Endothelial cell of umbilical vein (primary cell): ENCODE measurements around the gene UBE2B. TPM values are rescaled to one million over a fixed set of nuclear protein-coding genes. Genes with fewer than 3 reads are reported as not detected.

Experiments used
- BruUV-seq: library from RNA; stranded (reverse); fragments of 400-500 nt; replicated peaks from 2 replicates; lab custom pipeline; 2021; lab: Mats Ljungman, UMichigan
- CTCF ChIA-PET: fragments of 300-600, 350-600 bp; sonication (Branson Sonifier 250); formaldehyde crosslinking; loops from one replicate; lab custom pipeline; 2021; ENCODE audit warnings: antibody characterized with exemption, inconsistent platforms; lab: Charles Lee
- POLR2A ChIA-PET: fragments of 300-600, 350-600 bp; sonication (Branson Sonifier 250); formaldehyde crosslinking; loops from one replicate; lab custom pipeline; 2021; ENCODE audit warnings: antibody characterized with exemption, inconsistent platforms; lab: Charles Lee
- DNase-seq: peaks from one replicate; pipeline ENCODE4 v3.0.0-alpha.2; 2011; ENCODE audit warnings: low read depth, low spot score
- FAIRE-seq: peaks from 2 replicates; lab custom pipeline; 2011; peaks lifted over from hg19 to GRCh38; lab: Jason Lieb, UNC
- H2AFZ ChIP-seq: 2 replicates; pipeline ENCODE4 v1.6.0; 2012; ENCODE audit warnings: low read depth, low read length, control low read depth, inconsistent platforms
- H3K27ac ChIP-seq: 2 replicates; pipeline ENCODE4 v1.5.1; 2011; ENCODE audit warnings: low read depth, mild to moderate bottlenecking, control low read depth, low read length, moderate library complexity; ENCODE audit not compliant: insufficient read depth
- H3K27me3 ChIP-seq, 2 experiments: 2 replicates each; pipeline versions ENCODE4 v1.6.0 to v1.6.1; 2011; ENCODE audit warnings: low read length in 2 of 2, mixed read lengths in 1 of 2; ENCODE audit not compliant: control insufficient read depth in 2 of 2, insufficient read depth in 2 of 2
- H3K36me3 ChIP-seq, 2 experiments: 2 replicates in 1 of 2; 3 replicates in 1 of 2; pipeline ENCODE4 v1.5.1; 2011; ENCODE audit warnings: low read length in 2 of 2, mild to moderate bottlenecking in 1 of 2, moderate library complexity in 1 of 2; ENCODE audit not compliant: control insufficient read depth in 2 of 2, insufficient read depth in 2 of 2; ENCODE audit errors: extremely low read depth in 1 of 2
- H3K4me1 ChIP-seq: 3 replicates; pipeline ENCODE4 v1.5.1; 2011; ENCODE audit warnings: mild to moderate bottlenecking, low read length; ENCODE audit not compliant: control insufficient read depth, insufficient read depth; ENCODE audit errors: extremely low read depth
- H3K4me2 ChIP-seq: 2 replicates; pipeline ENCODE4 v1.6.1; 2011; ENCODE audit warnings: low read length, control low read depth, mixed read lengths; ENCODE audit not compliant: insufficient read depth
- H3K4me3 ChIP-seq, 3 experiments: fragments of 200-600 bp in 1 of 3; sonication (generic), shearing (Covaris generic) in 1 of 3; replicated peaks in 1 of 3; 2 replicates each; pipeline ENCODE4 v1.5.1; 2011 to 2016; ENCODE audit warnings: control low read depth in 3 of 3, low read length in 3 of 3, mild to moderate bottlenecking in 2 of 3, inconsistent platforms in 1 of 3, low read depth in 1 of 3, moderate library complexity in 1 of 3; ENCODE audit not compliant: insufficient read depth in 1 of 3
- H3K79me2 ChIP-seq: 2 replicates; pipeline ENCODE4 v1.6.0; 2012; ENCODE audit warnings: low read length, inconsistent platforms; ENCODE audit not compliant: control insufficient read depth, insufficient read depth
- H3K9ac ChIP-seq: replicated peaks from 2 replicates; pipeline ENCODE3; 2011; ENCODE audit warnings: low read length, control low read depth; ENCODE audit not compliant: insufficient read depth; ENCODE audit errors: extremely low read depth
- H3K9me1 ChIP-seq: replicated peaks from 3 replicates; pipeline ENCODE4 v1.6.0; 2011; ENCODE audit warnings: mild to moderate bottlenecking, low read length; ENCODE audit not compliant: control insufficient read depth, insufficient read depth; ENCODE audit errors: extremely low read depth
- H3K9me3 ChIP-seq: replicated peaks from 2 replicates; pipeline ENCODE4 v1.5.1; 2012; ENCODE audit warnings: low read length, inconsistent platforms; ENCODE audit not compliant: control insufficient read depth, insufficient read depth
- H4K20me1 ChIP-seq: replicated peaks from 2 replicates; pipeline ENCODE3; 2011; ENCODE audit warnings: mild to moderate bottlenecking, low read length; ENCODE audit not compliant: control insufficient read depth, insufficient read depth; ENCODE audit errors: extremely low read depth
- CTCF ChIP-seq, 2 donors: IDR thresholded peaks; 1 replicate in 1 of 2; 2 replicates in 1 of 2; pipeline ENCODE4 v1.5.1; 2011; ENCODE audit warnings: low read length in 2 of 2, mild to moderate bottlenecking in 2 of 2, moderate library complexity in 2 of 2, control low read depth in 1 of 2, inconsistent platforms in 1 of 2, low read depth in 1 of 2; ENCODE audit not compliant: insufficient read depth in 1 of 2; ENCODE audit errors: extremely low read depth in 1 of 2
- EZH2 ChIP-seq: IDR thresholded peaks from 2 replicates; pipeline ENCODE4 v1.6.1; 2012; ENCODE audit warnings: borderline replicate concordance, low read depth, mild to moderate bottlenecking, moderate library complexity, low read length, inconsistent platforms; ENCODE audit not compliant: severe bottlenecking
- FOS ChIP-seq: IDR thresholded peaks from 2 replicates; pipeline ENCODE4 v1.6.1; 2011; ENCODE audit warnings: mild to moderate bottlenecking, low read length, moderate library complexity, borderline replicate concordance; ENCODE audit not compliant: insufficient read depth
- GATA2 ChIP-seq: IDR thresholded peaks from 2 replicates; pipeline ENCODE4 v1.7.0; 2011; ENCODE audit warnings: low read depth, mild to moderate bottlenecking, moderate library complexity, mixed read lengths, low read length; ENCODE audit not compliant: insufficient read length, insufficient read depth
- JUN ChIP-seq: IDR thresholded peaks from 2 replicates; pipeline ENCODE4 v1.6.1; 2011; ENCODE audit warnings: borderline replicate concordance, low read depth; ENCODE audit not compliant: insufficient read length, insufficient read depth
- MAX ChIP-seq: IDR thresholded peaks from 2 replicates; pipeline ENCODE4 v1.6.1; 2011; ENCODE audit not compliant: insufficient read depth, insufficient read length
- MYC ChIP-seq: IDR thresholded peaks from one replicate; pipeline ENCODE4 v1.6.1; 2011; ENCODE audit warnings: mild to moderate bottlenecking, low read depth, low read length
- POLR2A ChIP-seq: IDR thresholded peaks from 2 replicates; pipeline ENCODE4 v1.6.1; 2012; ENCODE audit warnings: low read depth, mild to moderate bottlenecking, control low read depth, low read length
- POLR2AphosphoS5 ChIP-seq: IDR thresholded peaks from 2 replicates; pipeline ENCODE4 v1.6.1; 2012; ENCODE audit warnings: low read depth, mild to moderate bottlenecking, control low read depth, low read length, moderate library complexity; ENCODE audit not compliant: insufficient read depth
- dilution Hi-C: fragments of 300-500 bp; cut with MboI; formaldehyde crosslinking; loops from one replicate; pipeline ENCODE4 v1.15.0; 2019; ENCODE audit warnings: low sequenced_read_pairs; ENCODE audit not compliant: extremely low pct_ligation_motif_present
- intact Hi-C: fragments of 100-400 bp; cut with micrococcal nuclease; formaldehyde crosslinking; loops from one replicate; pipeline ENCODE4 v1.10.0; 2022
- polyA plus RNA-seq, 4 experiments: library from polyadenylated mRNA; depleted of rRNA in 3 of 4; stranded (reverse) in 3 of 4; unstranded in 1 of 4; fragments of >200 nt; gene quantifications; 2 replicates each; pipeline versions ENCODE4 v1.2.1 to v1.2.3, GENCODE V29; 2011 to 2012; ENCODE audit warnings: missing spikeins in 1 of 4
- total RNA-seq: library from RNA; stranded (reverse); gene quantifications from 2 replicates; pipeline ENCODE4 v1.2.3, GENCODE V29; 2021

The UBE2B gene
- total and polyA plus RNA-seq, 2 donors (not counting 3 experiments of a cell fraction or from before 2014, with no cell fraction given): 37.8 to 110 TPM

GRCh38 chr5:134394932-134395331 lies 23.6 kb downstream of the UBE2B start:
- H3K4me1 ChIP-seq: no peaks in the 10 kb centered on the region
- dilution Hi-C loops: no loop called here
- ChIA-PET CTCF (interaction anchor here (1.0 to 1.4 kb wide), 3 partner anchors 16 to 129 kb away, joined by 3 to 5 read pairs (median 4); partner anchors contain the start of gene CDKN2AIPNL), POLR2A (no interaction called here)
- no peaks in the 10 kb centered on the region for H3K9me1 ChIP-seq
- H3K9ac ChIP-seq: no peak overlapping the region
- no peak for TF ChIP-seq MAX
- no peak for TF ChIP-seq POLR2A
- no peak for TF ChIP-seq POLR2AphosphoS5
- TF ChIP-seq MYC: no peak
- no peak for TF ChIP-seq CTCF (IDR thresholded peaks at IDR 0.05; ENCODE audit: extremely low read depth in 1 of 2, insufficient read depth in 1 of 2, low read depth in 1 of 2, low read length in 2 of 2)
- no peak for TF ChIP-seq GATA2
- no peak for TF ChIP-seq EZH2
- TF ChIP-seq JUN: no peak
- TF ChIP-seq FOS: no peak
- H2AFZ ChIP-seq: no peak overlapping the region
- peaks cover 15 to 25% of the 10 kb centered on the region in 2 experiments for H3K36me3 ChIP-seq
- H3K27ac ChIP-seq: no peak overlapping the region
- H3K79me2 ChIP-seq: no peaks in the 10 kb centered on the region
- no peak overlapping the region for H3K4me2 ChIP-seq
- BruUV-seq: no TSS peak
- DNase-seq: no peak
- H3K9me3 ChIP-seq: no peaks in the 10 kb centered on the region
- intact Hi-C loops: no loop called here
- no peaks in the 10 kb centered on the region for H4K20me1 ChIP-seq
- FAIRE-seq: no peak
- no peak overlapping the region for H3K4me3 ChIP-seq
- no peaks in the 10 kb centered on the region for H3K27me3 ChIP-seq
